Measurements from ENCODE around the gene UQCC5. TPM values are rescaled to one million over a fixed set of nuclear protein-coding genes. Genes with fewer than 3 reads are reported as not detected.

UQCC5 gene
- total RNA-seq, 1 donor from 2014 or later, result 65.8 TPM

- intact Hi-C loops (cut with micrococcal nuclease), result no loop called here
- no peak overlapping the region for H3K4me3 ChIP-seq
- no peak for DNase-seq
- peaks cover 12% of the 10 kb centered on the region for H3K4me1 ChIP-seq
- no peaks in the 10 kb centered on the region for H3K27me3 ChIP-seq (ENCODE audit: low read depth)
- H3K36me3 ChIP-seq, result peaks cover 1% of the 10 kb centered on the region
- TF ChIP-seq, protein P1, sequence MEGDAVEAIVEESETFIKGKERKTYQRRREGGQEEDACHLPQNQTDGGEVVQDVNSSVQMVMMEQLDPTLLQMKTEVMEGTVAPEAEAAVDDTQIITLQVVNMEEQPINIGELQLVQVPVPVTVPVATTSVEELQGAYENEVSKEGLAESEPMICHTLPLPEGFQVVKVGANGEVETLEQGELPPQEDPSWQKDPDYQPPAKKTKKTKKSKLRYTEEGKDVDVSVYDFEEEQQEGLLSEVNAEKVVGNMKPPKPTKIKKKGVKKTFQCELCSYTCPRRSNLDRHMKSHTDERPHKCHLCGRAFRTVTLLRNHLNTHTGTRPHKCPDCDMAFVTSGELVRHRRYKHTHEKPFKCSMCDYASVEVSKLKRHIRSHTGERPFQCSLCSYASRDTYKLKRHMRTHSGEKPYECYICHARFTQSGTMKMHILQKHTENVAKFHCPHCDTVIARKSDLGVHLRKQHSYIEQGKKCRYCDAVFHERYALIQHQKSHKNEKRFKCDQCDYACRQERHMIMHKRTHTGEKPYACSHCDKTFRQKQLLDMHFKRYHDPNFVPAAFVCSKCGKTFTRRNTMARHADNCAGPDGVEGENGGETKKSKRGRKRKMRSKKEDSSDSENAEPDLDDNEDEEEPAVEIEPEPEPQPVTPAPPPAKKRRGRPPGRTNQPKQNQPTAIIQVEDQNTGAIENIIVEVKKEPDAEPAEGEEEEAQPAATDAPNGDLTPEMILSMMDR (IDR thresholded peaks at IDR 0.05; ENCODE audit: borderline replicate concordance), result no peak
- no peak overlapping the region for H3K27ac ChIP-seq (replicated peaks)
- no peaks in the 10 kb centered on the region for H3K9me3 ChIP-seq (replicated peaks)
Observed at GRCh38 chr3:52514576-52514975, 21.8 kb upstream of the UQCC5 start.

DNA sequence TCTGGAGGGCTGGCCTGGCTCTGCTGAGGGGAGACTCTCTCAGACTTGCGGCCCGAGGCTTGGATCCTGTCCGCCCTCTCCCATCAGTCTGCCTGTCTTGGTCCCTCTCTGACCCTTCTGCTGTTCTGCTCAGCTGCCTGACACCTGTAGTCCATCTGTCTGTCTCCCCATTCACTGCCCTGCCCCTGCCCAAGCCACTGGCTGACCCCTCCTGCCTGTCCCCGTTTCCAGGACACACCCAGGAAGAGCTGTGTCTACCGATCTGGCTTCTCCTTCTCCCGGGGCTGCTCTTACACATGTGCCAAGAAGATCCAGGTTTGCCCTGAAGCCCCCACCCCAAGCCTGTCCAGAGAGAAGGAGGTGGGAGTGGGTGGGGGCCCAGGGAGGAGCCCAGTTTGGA lies 21.2 kb upstream of the UQCC5 start:
- TF ChIP-seq, protein P1 (IDR thresholded peaks at IDR 0.05; ENCODE audit: borderline replicate concordance), result no peak
- Histone ChIP-seq H3K27me3 (ENCODE audit: low read depth) (no peaks in the 10 kb centered on the region), H3K36me3 (peaks cover 7% of the 10 kb centered on the region), H3K4me1 (peaks cover 12% of the 10 kb centered on the region), H3K9me3 (replicated peaks) (no peaks in the 10 kb centered on the region), H3K4me3 (no peak overlapping the region), H3K27ac (replicated peaks) (no peak overlapping the region)
- no peak for DNase-seq
- intact Hi-C loops (cut with micrococcal nuclease), result no loop called here

DNA sequence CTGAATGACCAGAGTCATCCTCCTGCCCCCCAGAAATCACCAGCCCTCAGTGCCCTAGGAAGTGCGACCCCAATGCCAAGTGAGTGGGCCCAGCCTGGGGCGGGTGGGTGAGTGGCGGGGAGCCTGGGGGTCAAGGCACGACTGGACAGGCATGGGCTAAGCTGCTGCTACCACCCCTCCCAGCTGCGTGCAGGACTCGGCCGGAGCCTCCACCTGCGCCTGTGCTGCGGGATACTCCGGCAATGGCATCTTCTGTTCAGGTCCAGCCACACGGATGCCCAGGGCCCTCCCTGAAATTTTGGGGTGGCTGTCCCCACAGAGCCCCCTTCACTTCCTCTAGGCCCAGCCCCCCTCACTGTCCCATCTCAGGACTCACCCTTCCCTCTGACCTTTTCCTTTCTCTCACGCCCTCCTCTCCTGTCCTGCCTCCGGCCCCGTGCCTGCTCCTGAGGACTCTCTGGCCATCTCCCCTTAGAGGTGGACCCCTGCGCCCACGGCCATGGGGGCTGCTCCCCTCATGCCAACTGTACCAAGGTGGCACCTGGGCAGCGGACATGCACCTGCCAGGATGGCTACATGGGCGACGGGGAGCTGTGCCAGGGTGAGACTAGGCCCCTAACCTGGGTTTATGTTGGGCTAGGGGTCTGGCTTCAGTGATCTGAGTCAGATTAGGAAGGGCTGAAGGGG lies 19.8 kb upstream of the UQCC5 start:
- Histone ChIP-seq H3K27ac (replicated peaks) (no peak overlapping the region), H3K4me3 (no peak overlapping the region), H3K9me3 (replicated peaks) (no peaks in the 10 kb centered on the region), H3K4me1 (peaks cover 12% of the 10 kb centered on the region), H3K36me3 (peaks cover 7% of the 10 kb centered on the region), H3K27me3 (ENCODE audit: low read depth) (no peaks in the 10 kb centered on the region)
- intact Hi-C loops (cut with micrococcal nuclease), result no loop called here
- TF ChIP-seq, protein P1 (IDR thresholded peaks at IDR 0.05; ENCODE audit: borderline replicate concordance), result no peak
- no peak for DNase-seq

DNA sequence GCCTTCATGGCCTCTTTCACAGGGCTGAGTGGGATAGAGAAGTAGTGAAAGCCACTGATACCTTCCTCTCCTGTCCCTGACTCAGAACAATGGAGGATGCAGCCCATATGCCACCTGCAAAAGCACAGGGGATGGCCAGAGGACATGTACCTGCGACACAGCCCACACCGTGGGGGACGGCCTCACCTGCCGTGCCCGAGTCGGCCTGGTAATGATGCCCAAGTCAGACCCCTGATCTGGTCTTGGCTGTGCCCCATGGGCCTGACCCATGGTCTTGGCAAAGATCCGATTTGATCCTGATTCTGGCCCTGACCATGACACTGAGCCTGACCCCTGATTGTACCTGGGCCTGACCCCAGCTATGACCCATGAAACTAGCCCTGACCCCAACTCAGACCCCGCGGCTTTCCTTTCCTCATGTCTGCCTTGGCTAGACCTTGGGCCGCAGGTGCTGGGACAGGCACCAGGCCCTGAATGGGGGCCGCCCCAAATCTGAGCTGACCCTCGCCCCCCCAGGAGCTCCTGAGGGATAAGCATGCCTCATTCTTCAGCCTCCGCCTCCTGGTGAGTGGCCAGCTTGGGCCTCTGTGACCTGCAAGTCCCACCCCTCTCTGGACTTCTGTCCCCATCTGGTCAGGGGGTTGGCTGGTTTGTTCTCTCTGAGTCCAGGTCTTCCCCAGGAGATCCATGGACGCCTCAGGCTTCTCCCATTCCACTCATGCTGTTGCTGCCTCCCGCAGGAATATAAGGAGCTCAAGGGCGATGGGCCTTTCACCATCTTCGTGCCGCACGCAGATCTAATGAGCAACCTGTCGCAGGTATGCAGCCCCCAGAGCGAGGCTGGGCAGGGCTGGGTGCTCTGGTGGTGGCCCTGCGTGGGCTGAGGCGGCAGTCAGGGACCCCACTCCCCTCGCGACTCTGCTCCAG lies 18.3 kb upstream of the UQCC5 start:
- Histone ChIP-seq H3K36me3 (peaks cover 7% of the 10 kb centered on the region), H3K4me3 (peak overlapping the region; percentile 49), H3K9me3 (replicated peaks) (no peaks in the 10 kb centered on the region)

GRCh38 chr3:52518723-52519444 lies 17.5 kb upstream of the UQCC5 start:
- TF ChIP-seq, protein P1 (IDR thresholded peaks at IDR 0.05; ENCODE audit: borderline replicate concordance), result no peak
- intact Hi-C loops (cut with micrococcal nuclease), result no loop called here
- DNase-seq, result no peak
- Histone ChIP-seq H3K9me3 (replicated peaks) (no peaks in the 10 kb centered on the region), H3K4me3 (peak overlapping the region; percentile 49), H3K4me1 (peaks cover 12% of the 10 kb centered on the region), H3K36me3 (peaks cover 15% of the 10 kb centered on the region), H3K27me3 (ENCODE audit: low read depth) (no peaks in the 10 kb centered on the region), H3K27ac (replicated peaks) (no peak overlapping the region)

More for the DNA sequence above, 18.3 kb upstream of the UQCC5 start:
- intact Hi-C loops (cut with micrococcal nuclease), result no loop called here
- peaks cover 12% of the 10 kb centered on the region for H3K4me1 ChIP-seq
- TF ChIP-seq, protein P1 (IDR thresholded peaks at IDR 0.05; ENCODE audit: borderline replicate concordance), result no peak
- H3K27ac ChIP-seq (replicated peaks), result no peak overlapping the region
- DNase-seq, result no peak
- no peaks in the 10 kb centered on the region for H3K27me3 ChIP-seq (ENCODE audit: low read depth)

All from left ventricle myocardium inferior (tissue), 1 donor.